Suprapubic skin (tissue), 4 donors: ENCODE measurements around the gene CCDC178.

Experiments
- CTCF ChIP-seq, 2 donors: fragments of 200-600 bp in 1 of 2; fragments of 450-650 bp in 1 of 2; sonication (generic) in 1 of 2; IDR thresholded peaks; one replicate each; pipeline ENCODE4 v1.5.1; 2016 to 2019; ENCODE audit warnings: antibody characterized with exemption in 2 of 2, mild to moderate bottlenecking in 1 of 2, moderate library complexity in 1 of 2
- POLR2A ChIP-seq, 2 donors: fragments of 450-650 bp; IDR thresholded peaks; one replicate each; pipeline ENCODE4 v1.6.1; 2017; ENCODE audit warnings: antibody characterized with exemption in 2 of 2, mild to moderate bottlenecking in 2 of 2, moderate library complexity in 2 of 2
- POLR2AphosphoS5 ChIP-seq, 3 donors: sonication (generic); formaldehyde crosslinking; IDR thresholded peaks; one replicate each; pipeline ENCODE4 v1.6.1; 2017; ENCODE audit warnings: antibody characterized with exemption in 3 of 3

- TF ChIP-seq POLR2AphosphoS5 (IDR thresholded peaks at IDR 0.05) (no peak), CTCF (IDR thresholded peaks at IDR 0.05) (no peak), POLR2A (IDR thresholded peaks at IDR 0.05) (no peak)
These were observed 549.4 kb downstream of the CCDC178 start for GRCh38 chr18:32891130-32891529.
